NK-92 (cell line): ENCODE results near the gene GSC2.

Experiments used
- DNase-seq: peaks from one replicate; lab custom pipeline; 2025; ENCODE audit not compliant: unreplicated experiment; lab: John Stamatoyannopoulos, UW

The GSC2 gene

DNA sequence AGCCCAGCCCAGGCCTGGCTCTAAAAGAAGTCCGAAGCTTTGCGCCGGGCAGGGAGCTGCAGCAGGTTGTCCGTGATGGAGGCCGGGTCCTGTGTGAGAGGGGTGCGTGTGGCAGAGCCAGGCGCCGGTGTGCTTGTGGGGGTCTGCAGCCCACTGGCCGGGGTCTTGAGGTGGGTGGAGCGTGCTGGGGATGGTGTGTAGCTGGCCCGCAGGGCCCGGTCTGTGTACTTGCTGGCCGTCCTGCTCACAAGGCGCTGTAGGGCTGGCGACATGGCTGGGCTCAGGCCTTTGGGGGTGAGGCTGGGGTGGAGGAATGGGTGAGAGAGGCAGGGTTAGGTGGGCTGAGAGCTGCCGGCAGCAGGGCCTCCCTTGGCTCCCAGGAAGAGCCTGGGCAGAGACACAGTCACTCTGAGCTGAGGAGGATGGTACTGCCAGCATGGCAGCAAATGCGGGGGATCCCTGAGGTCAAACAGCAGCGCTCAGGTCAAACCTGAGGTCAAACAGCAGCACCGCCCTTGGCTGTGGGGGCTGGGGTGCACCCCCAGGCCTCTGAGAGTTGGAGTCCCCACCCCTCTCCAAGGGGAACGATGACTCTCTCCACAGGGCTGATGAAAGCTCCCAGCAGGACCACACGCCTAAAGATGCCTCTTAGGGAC lies 15.8 kb downstream of the GSC2 start:
- DNase-seq: no peak

- DNase-seq: no peak
These were observed 16.5 kb downstream of the GSC2 start for GRCh38 chr22:19133561-19133960.

- DNase-seq: no peak
These were observed 17.2 kb downstream of the GSC2 start for GRCh38 chr22:19132693-19133400.

DNA sequence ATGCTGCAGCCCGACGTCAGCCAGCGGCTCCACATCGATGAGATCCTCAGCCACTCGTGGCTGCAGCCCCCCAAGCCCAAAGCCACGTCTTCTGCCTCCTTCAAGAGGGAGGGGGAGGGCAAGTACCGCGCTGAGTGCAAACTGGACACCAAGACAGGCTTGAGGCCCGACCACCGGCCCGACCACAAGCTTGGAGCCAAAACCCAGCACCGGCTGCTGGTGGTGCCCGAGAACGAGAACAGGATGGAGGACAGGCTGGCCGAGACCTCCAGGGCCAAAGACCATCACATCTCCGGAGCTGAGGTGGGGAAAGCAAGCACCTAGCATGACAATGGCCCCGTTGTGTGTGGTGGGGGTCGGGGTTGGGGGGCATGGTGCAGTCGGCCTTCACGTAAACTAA lies 17.9 kb downstream of the GSC2 start:
- DNase-seq: no peak

DNA sequence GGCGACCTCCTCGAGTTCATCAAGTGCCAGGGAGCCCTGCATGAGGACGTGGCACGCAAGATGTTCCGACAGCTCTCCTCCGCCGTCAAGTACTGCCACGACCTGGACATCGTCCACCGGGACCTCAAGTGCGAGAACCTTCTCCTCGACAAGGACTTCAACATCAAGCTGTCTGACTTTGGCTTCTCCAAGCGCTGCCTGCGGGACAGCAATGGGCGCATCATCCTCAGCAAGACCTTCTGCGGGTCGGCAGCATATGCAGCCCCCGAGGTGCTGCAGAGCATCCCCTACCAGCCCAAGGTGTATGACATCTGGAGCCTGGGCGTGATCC lies 18.4 kb downstream of the GSC2 start:
- no peak for DNase-seq

GRCh38 chr22:19130959-19131684 lies 19.0 kb downstream of the GSC2 start, which contains the start of gene TSSK2:
Gene TSSK2 (plus strand): TSS chr22:19131308. CDS start chr22:19131400, 92 bp downstream.
- DNase-seq: no peak

- no peak for DNase-seq
These were observed 20.2 kb downstream of the GSC2 start for GRCh38 chr22:19129871-19130270.

- no peak for DNase-seq
These were observed 21.0 kb downstream of the GSC2 start for GRCh38 chr22:19128946-19129727.

- DNase-seq: no peak
These were observed 22.1 kb downstream of the GSC2 start for GRCh38 chr22:19128009-19128401.

DNA sequence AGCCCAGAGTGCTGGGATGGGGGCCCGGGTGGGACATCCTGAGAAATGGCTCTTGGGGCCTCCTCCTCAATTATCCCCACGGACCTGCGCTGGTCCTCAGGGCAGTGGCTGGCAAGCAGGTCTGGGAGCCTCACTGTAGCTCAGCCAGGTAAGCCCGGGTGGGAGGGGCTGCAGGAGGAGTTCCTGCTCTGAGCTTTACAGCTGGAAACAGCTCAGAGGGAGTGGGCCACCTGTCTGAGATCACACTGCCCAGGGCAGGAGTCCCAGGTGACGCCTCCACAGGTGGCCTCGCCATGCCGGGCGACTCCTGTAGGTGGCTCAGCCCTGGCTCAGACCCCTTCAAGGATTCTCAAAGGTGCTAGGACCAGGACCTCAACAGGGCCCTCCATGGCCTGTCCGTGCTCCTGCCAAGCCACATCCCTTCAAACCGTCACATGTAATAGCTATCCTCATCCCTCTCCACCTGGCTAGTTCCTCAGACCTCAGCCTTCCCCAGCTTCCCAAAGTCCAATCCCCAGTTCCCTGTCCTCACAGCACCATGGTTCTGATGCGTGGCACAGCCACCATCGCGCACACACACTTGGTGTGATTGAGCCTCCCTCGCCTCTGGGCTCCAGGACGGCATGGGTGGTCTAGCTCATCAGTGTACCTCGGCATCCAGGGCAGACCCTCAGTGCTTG lies 22.6 kb downstream of the GSC2 start:
- DNase-seq: no peak

GRCh38 chr22:19126309-19127273 lies 23.5 kb downstream of the GSC2 start:
- DNase-seq: no peak

DNA sequence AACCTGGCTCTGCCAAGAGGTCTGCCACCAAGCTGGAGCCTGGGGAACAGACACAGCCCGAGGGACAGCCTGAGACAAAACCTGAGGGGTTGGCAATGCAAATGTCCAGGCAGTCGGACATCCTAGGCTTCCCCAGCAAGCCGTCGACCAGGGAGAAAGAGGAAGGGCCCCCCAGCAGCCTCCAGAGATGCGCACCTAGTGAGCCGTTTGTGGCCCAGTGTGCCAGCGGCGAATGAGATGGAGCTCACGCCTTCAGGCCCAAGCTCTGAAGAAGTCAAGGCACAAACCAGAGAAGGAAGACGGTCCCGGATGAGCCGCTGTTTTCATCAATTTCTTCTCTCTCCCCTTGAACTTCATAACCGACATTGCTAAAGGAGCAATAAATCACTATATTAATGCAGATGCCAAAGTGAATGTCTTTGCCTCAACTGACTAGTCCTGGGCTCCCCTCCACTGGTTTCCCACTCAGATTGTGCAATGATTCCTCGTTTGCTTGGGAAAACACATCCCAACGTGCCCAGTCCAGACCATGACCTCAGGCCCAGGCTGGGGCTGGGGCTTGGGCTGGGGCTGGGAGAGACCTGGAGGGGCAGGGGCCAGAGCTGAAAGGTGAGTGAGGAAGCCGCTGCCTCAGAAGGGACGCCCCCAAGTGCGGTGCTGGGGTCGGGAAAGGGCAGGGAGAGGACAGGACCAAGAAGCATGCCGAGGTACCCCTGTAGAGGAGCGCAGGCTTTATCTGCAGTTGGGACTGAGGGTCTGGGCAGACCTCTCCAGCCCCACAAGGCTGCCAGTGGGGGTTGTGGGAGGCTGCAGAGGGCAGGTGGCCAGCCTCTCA lies 24.4 kb downstream of the GSC2 start:
- DNase-seq: no peak

- no peak for DNase-seq
These were observed 25.1 kb downstream of the GSC2 start for GRCh38 chr22:19125011-19125410.

DNA sequence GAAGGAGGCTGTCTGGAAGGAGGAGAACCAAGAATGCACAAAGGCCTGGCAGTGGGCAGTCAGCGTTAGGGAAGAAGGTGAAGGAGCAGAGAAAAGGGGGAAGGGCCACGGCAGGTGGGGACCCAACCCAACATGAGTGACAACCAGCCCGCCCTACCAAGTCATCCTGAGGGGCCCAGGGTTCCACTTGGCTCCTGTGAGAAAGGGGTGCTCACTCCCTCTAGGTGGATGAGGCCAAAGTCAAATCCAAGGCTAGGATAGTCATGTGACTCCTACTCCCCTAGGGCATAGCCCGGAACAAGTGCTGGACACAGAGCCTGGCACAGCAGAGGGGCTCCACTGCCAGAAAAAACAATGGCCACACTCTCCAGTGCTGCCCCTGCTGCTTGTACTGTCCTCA lies 25.7 kb downstream of the GSC2 start:
- DNase-seq: no peak

DNA sequence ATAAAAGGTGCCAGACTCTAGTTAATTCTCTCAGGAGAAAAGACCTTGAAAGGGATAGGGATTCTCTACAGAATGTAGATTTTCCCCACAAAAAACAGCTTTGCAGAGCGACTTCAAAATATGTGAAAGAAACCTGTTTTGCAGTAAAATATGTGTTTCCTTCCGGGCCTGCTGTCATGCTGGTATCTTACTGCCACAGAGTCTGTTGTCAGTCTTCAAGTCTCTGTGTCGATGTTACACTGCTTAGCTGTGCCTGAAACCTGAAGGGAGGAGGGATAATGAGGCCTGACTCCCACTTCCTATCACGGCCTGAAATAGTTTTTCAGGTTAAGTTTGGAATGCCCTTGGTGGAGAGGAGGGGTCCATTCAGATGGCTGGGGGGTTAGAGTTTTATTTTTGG lies 26.2 kb downstream of the GSC2 start:
- no peak for DNase-seq

GRCh38 chr22:19122752-19123492 lies 27.2 kb downstream of the GSC2 start:
- no peak for DNase-seq

GRCh38 chr22:19122143-19122751 lies 27.8 kb downstream of the GSC2 start, which contains the start of gene DGCR2:
Gene DGCR2 (minus strand): TSS chr22:19122412. CDS start chr22:19122206, 206 bp downstream.
- DNase-seq: peak; percentile 59
